Nephron (organoid): ENCODE data around the gene ELP2.
"Not testable (repeated sequence)": the region's sequence is repeated elsewhere in the genome, so short reads cannot be mapped to it uniquely, and the experiment has no call there.

Experiments used
- H3K27ac Mint-ChIP-seq, 3 experiments: 2 replicates each; pipeline ENCODE4 v1.8.0; 2020; ENCODE audit warnings: mixed read lengths in 3 of 3, mild to moderate bottlenecking in 2 of 3, moderate library complexity in 1 of 3
- H3K27me3 Mint-ChIP-seq: 2 replicates; pipeline ENCODE4 v1.8.0; 2021; ENCODE audit warnings: low read depth, mild to moderate bottlenecking, moderate library complexity, mixed read lengths
- H3K36me3 Mint-ChIP-seq: 2 replicates; pipeline ENCODE4 v1.8.0; 2020; ENCODE audit warnings: low read depth, mixed read lengths
- H3K4me1 Mint-ChIP-seq: 2 replicates; pipeline ENCODE4 v1.8.0; 2020; ENCODE audit warnings: mixed read lengths
- H3K4me3 Mint-ChIP-seq, 3 experiments: 2 replicates each; pipeline ENCODE4 v1.8.0; 2020; ENCODE audit warnings: mild to moderate bottlenecking in 3 of 3, mixed read lengths in 3 of 3, moderate library complexity in 2 of 3
- H3K9me3 Mint-ChIP-seq: 2 replicates; pipeline ENCODE4 v1.8.0; 2020; ENCODE audit warnings: mixed read lengths
- CTCF ChIP-seq, 3 experiments: fragments of 200-600 bp; sonication (generic); IDR thresholded peaks; one replicate each; pipeline ENCODE4 v1.5.0; 2021; ENCODE audit warnings: antibody characterized with exemption in 3 of 3; ENCODE audit not compliant: unreplicated experiment in 3 of 3

The ELP2 gene

GRCh38 chr18:36089001-36089400 is 40.7 kb upstream of the ELP2 start:
- H3K27me3 Mint-ChIP-seq = no peaks in the 10 kb centered on the region
- TF ChIP-seq CTCF (IDR thresholded peaks at IDR 0.05; ENCODE audit: unreplicated experiment in 3 of 3) = no peak
- no peaks in the 10 kb centered on the region for H3K4me1 Mint-ChIP-seq
- H3K27ac Mint-ChIP-seq = no peak overlapping the region
- no peak overlapping the region for H3K4me3 Mint-ChIP-seq
- peaks cover under 1% of the 10 kb centered on the region for H3K9me3 Mint-ChIP-seq
- H3K36me3 Mint-ChIP-seq = no peaks in the 10 kb centered on the region

GRCh38 chr18:36092116-36092515 is 37.6 kb upstream of the ELP2 start:
- H3K27ac Mint-ChIP-seq, H3K9me3 Mint-ChIP-seq, H3K4me3 Mint-ChIP-seq, H3K27me3 Mint-ChIP-seq, H3K4me1 Mint-ChIP-seq, H3K36me3 Mint-ChIP-seq: not testable (repeated sequence)

DNA sequence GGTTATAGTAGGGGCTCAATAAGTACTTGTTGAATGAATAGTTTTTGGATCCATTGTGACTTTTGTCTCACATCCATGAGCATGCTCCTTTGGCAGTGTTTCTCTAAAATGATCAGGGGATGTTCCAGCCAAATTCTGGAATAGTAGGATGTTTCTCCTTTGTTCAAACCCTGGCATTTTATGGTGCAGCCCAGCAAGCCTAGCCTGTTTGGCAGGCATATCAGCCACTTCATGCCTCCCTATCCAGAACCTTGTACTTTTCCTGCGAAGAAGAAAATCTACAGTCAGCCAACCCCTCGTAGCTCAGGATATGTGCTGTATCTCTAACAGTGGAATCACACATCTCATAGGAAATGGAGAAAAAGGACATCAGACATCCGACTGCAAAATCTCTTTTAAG is 35.3 kb upstream of the ELP2 start:
- Mint-ChIP-seq H3K4me3 (no peak overlapping the region), H3K27ac (no peak overlapping the region), H3K4me1 (no peaks in the 10 kb centered on the region), H3K36me3 (no peaks in the 10 kb centered on the region), H3K27me3 (no peaks in the 10 kb centered on the region), H3K9me3 (no peaks in the 10 kb centered on the region)
- no peak for TF ChIP-seq CTCF (IDR thresholded peaks at IDR 0.05; ENCODE audit: unreplicated experiment in 3 of 3)

DNA sequence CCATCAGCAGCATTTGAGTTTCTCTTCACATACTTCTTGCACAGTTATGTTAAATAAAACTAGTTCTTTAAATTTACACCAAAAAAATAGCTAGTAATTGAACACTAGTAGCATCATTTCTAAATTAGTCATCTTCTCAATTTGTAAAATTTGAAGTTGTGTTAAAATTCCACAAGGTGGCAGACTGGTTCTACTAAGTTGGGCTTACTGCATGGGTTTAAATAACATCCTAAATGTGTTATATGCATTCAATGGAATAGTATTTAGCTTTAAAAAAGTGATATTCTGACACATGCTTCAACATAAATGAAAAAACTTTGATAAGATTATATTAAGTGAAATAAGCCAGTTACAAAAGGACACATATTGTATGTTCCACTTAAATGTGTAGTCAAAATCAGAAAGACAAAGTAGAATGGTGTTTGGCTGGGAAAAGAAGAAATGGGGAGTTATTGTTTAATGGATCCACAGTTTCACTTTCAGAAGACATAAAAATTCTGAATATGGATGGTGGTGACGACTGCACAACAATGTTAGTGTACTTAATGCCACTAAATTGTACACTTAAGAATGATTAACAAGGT is 33.7 kb upstream of the ELP2 start:
- Mint-ChIP-seq H3K4me1 (no peaks in the 10 kb centered on the region), H3K9me3 (no peaks in the 10 kb centered on the region), H3K27me3 (peaks cover 4% of the 10 kb centered on the region), H3K4me3 (no peak overlapping the region), H3K36me3 (no peaks in the 10 kb centered on the region), H3K27ac (no peak overlapping the region)
- TF ChIP-seq CTCF (IDR thresholded peaks at IDR 0.05; ENCODE audit: unreplicated experiment in 3 of 3) = peak; percentile 49 to 73 (median 62)

DNA sequence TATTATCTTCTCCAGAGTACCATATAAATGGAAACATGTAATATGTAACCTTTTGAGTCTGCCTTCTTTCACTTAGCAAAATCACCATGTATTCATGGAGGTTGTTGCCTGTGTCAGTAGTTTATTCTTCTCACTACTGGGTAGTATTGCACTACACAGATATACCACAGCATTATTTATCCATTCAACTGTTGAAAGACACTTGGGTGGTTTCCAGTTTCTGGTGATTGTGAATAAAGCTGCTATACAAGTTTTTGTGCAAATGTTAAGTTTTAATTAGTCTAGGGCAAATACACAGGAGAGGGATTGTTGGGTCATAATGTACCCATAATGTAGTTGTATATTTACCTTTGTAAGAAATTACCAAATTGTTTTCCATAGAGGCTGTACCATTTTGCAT is 32.7 kb upstream of the ELP2 start:
- Mint-ChIP-seq H3K4me3 (no peak overlapping the region), H3K4me1 (no peaks in the 10 kb centered on the region), H3K36me3 (no peaks in the 10 kb centered on the region), H3K27ac (no peak overlapping the region), H3K9me3 (peaks cover 1% of the 10 kb centered on the region), H3K27me3 (peaks cover 4% of the 10 kb centered on the region)
- no peak for TF ChIP-seq CTCF (IDR thresholded peaks at IDR 0.05; ENCODE audit: unreplicated experiment in 3 of 3)

DNA sequence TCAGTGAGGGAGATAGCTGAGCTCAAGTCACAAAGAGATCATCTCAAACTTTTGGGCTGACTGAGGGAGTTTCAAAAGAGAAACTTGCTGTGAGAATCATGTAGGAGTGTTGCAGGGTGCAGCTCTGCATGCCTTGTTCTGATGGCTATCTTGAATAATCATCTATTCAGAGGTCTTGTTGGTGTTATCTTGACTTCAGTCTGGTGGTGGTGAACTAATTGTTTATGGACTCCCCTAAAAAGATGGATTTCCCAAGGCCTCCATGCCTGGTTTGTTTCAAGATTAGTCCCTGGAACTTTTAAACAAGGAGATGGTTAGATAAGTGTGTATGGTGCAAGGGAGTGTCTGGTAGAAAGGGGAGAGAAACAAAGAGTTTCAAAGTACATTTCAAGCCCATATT is 30.4 kb upstream of the ELP2 start:
- TF ChIP-seq CTCF (IDR thresholded peaks at IDR 0.05; ENCODE audit: unreplicated experiment in 3 of 3) = no peak
- peaks cover 4% of the 10 kb centered on the region for H3K27me3 Mint-ChIP-seq
- peaks cover 11% of the 10 kb centered on the region for H3K9me3 Mint-ChIP-seq
- no peaks in the 10 kb centered on the region for H3K36me3 Mint-ChIP-seq
- no peak overlapping the region for H3K4me3 Mint-ChIP-seq
- no peak overlapping the region for H3K27ac Mint-ChIP-seq
- H3K4me1 Mint-ChIP-seq = no peaks in the 10 kb centered on the region
